ENCODE measurements around the gene SMCO4.

SMCO4 gene

GRCh38 chr11:93498641-93499040, 44.5 kb downstream of the SMCO4 start:
- DNase-seq = peak; percentile 62

- DNase-seq = no peak
Measured at GRCh38 chr11:93498161-93498560, 45.0 kb downstream of the SMCO4 start.

- DNase-seq = no peak
Measured at GRCh38 chr11:93497596-93497995, 45.6 kb downstream of the SMCO4 start.

- DNase-seq = no peak
Measured at GRCh38 chr11:93494357-93494756, 48.8 kb downstream of the SMCO4 start.

- DNase-seq = no peak
Measured at GRCh38 chr11:93493252-93493897, 49.8 kb downstream of the SMCO4 start.

GRCh38 chr11:93492464-93493251, 50.5 kb downstream of the SMCO4 start:
- no peak for DNase-seq

GRCh38 chr11:93491973-93492372, 51.2 kb downstream of the SMCO4 start:
- no peak for DNase-seq

GRCh38 chr11:93490996-93491618, 52.1 kb downstream of the SMCO4 start:
- no peak for DNase-seq

- no peak for DNase-seq
Measured at GRCh38 chr11:93489841-93490240, 53.4 kb downstream of the SMCO4 start.

GRCh38 chr11:93487032-93487483, 56.1 kb downstream of the SMCO4 start:
- no peak for DNase-seq

- no peak for DNase-seq
Measured at GRCh38 chr11:93485983-93486382, 57.2 kb downstream of the SMCO4 start.

GRCh38 chr11:93484716-93485115, 58.5 kb downstream of the SMCO4 start:
- DNase-seq = no peak

- no peak for DNase-seq
Measured at GRCh38 chr11:93482556-93482955, 60.6 kb downstream of the SMCO4 start.

GRCh38 chr11:93481696-93482095, 61.5 kb downstream of the SMCO4 start:
- DNase-seq = no peak

- DNase-seq = no peak
Measured at GRCh38 chr11:93481279-93481678, 61.9 kb downstream of the SMCO4 start.

GRCh38 chr11:93480756-93481155, 62.4 kb downstream of the SMCO4 start:
- no peak for DNase-seq

- DNase-seq = no peak
Measured at GRCh38 chr11:93480256-93480655, 62.9 kb downstream of the SMCO4 start.

- DNase-seq = no peak
Measured at GRCh38 chr11:93478841-93479240, 64.3 kb downstream of the SMCO4 start.

- no peak for DNase-seq
Measured at GRCh38 chr11:93477684-93478234, 65.4 kb downstream of the SMCO4 start.

- DNase-seq = peak; percentile 52
Measured at GRCh38 chr11:93476796-93477195, 66.4 kb downstream of the SMCO4 start.

GRCh38 chr11:93474123-93474522, 69.1 kb downstream of the SMCO4 start:
- no peak for DNase-seq

GRCh38 chr11:93468290-93468689, 74.9 kb downstream of the SMCO4 start:
- no peak for DNase-seq

- DNase-seq = no peak
Measured at GRCh38 chr11:93467054-93467453, 76.1 kb downstream of the SMCO4 start.
